Measurements from ENCODE around the gene IQCH.
"Not testable (repeated sequence)": the region's sequence is repeated elsewhere in the genome, so short reads cannot be mapped to it uniquely, and the experiment has no call there.

The IQCH gene

DNA sequence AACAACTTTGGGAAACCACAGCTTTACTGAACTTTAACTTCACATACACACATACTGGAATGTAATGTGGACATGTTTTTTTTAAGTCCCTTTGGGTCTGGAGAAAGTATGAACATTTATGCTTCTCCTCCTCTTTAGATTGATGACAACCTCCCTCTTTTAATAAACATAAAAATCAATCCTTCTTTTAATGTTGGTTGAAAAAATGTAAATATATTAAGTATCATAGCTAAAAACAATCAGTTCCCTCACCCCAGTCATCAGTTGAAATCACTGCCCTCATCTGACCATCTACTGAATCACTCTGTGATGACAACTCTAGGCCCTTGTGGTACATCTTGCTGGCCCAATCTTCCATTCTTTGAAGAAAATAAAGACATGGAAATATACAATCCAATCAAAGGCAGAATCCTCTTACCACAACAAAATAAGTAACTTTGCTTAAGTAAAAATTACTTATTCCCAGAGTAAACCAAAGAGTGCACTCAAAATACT, 6.5 kb upstream of the IQCH start:
- no peak for DNase-seq

DNA sequence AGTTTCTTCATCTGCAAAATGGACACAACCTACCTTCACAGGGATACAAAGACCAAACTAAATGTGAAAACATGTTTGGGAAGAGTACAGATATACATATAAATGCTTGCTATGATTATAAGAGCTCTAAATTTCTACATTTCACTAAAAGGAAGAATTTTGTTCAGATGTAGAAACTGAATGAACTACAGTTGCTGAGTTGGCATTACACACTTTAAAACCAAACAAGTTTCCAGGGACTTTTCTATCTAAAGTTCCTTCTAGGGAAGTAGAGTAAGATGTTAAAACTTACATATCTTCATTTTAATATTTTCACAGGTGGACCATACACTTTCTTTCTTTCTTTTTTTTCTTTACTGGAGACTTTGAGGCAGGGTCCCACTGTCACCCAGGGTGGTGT, 4.8 kb upstream of the IQCH start:
- no peak for DNase-seq

DNA sequence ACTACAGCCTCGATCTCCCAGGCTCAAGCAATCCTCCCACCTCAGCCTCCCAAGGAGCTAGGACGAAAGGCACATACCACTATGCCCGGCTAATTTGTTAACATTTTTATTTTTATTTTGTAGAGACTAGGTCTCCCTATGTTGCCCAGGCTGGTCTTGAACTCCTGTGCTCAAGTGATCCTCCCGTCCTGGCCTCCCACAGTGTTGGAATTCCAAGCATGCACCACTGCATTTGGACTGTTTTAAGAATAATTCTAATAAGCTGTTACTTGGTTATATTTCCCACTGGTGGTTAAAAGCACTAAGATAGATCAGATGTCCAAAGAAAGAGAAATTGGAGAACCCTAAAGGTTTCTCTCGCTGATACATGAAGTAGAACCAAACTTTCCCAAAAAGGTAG, 3.3 kb upstream of the IQCH start:
- no peak for DNase-seq

DNA sequence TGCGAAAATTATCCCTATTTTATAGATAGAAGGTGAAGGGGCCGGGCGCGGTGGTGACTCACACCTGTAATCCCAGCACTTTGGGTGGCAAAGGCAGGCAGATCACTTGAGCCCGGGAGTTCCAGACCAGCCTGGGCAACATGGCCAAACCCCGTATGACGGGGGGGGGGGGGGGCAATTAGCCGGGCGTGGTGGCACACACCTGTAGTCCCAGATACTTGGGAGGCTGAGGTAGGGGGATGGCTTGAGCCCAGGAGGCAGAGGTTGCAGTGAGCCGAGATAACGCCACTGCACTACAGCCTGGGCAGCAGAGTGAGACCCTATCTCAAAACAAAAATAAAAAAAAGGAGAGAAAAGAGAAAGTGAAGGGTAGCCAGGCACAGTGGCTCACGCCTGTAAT, 1.5 kb upstream of the IQCH start:
- DNase-seq = no peak

DNA sequence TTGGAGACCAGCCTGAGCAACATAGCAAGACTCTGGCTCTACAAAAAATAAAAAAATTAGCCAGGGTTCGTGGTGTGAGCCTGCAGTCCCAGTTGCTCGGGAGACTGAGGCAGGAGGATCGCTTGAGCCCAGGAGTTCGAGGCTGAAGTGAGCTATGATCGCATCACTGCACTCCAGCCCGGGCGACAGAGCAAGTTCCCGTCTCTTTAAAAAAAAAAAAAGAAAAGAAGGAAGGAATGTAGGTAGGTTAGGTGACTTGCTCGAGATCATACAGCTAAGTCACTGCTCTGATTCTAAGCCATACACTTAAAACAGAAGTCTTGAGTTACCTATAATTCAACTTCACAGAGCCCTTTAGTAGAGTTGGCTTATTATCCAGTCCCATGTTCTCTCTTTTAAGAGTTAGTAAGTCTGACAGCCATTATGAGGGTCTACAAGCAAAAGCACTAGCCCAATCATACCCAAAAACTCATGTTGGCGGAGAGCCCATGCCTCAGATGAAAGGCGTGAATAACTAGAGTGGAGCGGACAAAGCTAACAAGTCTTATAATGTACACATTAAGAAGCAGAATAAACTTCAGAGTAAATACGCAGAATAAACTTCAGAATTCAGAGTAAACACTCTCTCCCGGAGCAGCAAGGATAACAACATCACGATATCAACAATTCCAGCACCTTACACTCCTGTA, 893 bp upstream of the IQCH start:
- no peak for DNase-seq

DNA sequence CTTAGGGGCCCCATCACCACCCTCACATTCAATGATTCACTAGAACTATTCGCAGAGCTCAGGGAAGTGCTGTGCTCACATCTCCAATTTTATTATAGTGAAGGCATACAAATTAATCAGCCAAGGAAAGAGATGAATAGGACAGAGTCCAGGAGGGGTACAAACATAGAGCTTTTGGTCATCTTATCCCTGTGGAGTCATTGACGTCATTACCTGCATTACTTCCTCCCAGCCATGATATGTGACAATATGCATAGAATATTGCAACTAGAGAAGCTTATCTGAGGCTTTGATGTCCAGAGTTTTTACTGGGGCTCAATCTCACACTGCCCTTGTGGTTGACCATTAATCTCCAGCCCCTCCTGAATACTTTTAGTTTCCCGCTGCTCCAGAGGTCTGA, 1.5 kb downstream of the IQCH start:
- no peak for DNase-seq

DNA sequence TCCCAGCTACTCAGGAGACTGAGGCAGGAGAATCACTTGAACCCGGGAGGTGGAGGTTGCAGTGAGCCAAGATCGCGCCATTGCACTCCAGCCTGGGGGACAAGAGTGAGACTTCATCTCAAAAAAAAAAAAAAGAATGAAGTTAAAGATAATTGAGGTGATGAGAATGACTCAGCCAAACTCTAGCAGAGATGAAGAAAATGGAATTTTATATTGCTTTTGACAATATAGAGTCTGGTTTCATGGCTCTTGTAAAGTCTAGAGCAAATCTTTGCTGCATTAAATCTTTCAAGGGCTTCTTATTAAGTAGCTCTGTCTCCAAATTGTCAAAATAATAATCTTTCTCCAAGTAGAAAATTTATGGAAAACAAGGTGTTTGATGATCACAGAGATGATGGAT, 3.8 kb downstream of the IQCH start:
- DNase-seq = not testable (repeated sequence)

DNA sequence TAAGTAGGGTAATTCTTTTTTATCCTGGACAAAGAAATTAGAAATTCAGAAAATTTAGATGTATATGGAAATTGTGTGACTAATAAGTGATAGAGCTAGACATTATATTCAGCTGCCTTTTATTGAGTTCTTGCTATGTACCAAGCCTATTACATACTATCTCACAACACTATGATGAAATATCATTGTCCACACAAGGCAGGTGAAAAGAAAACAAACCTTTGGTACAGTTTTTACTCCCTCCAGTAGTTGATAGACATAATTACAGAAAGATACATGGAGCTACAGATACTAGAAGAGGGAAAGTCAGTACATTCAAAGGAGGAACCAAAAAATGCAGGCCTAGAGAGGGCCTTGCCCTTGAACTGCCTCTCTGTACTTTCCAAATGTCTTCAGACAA, 4.8 kb downstream of the IQCH start:
- no peak for DNase-seq

DNA sequence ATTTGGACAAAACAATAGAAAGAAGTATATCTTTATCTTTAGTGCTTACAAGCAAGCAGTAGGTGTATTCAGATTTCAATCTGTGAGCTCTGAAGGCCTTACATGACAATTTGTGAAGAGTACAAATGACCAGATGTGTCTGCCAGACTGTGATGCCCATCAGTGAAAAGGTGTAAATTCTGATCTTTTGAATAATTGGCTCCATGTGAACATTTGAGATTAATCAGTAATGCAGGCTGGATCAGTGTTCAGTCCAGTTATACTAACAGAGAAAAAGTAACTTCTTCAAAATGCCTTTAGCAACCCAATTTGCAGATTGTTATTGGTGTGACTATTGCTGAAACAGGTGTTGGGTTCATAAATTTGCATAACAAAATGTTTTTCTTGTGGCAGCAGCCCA, 5.2 kb downstream of the IQCH start:
- no peak for DNase-seq

DNA sequence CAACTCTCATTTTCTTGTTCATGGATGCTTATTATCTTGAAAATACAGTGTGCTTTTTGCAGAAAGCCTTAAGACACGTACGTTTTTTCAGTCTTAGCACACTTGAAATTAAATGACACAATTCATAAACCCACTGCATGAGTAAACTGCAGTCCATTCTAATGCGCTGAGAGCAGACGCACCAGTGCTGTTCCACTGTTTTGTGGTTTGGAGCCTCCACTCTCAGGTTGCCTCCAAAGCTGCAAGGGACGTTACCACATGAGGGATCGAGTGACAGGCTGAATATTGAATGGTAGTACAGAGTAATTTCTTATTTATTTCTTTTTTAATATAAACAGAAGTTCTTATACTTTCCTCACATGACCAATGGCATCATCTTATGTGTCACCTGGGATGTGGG, 12.3 kb downstream of the IQCH start:
- no peak for DNase-seq

DNA sequence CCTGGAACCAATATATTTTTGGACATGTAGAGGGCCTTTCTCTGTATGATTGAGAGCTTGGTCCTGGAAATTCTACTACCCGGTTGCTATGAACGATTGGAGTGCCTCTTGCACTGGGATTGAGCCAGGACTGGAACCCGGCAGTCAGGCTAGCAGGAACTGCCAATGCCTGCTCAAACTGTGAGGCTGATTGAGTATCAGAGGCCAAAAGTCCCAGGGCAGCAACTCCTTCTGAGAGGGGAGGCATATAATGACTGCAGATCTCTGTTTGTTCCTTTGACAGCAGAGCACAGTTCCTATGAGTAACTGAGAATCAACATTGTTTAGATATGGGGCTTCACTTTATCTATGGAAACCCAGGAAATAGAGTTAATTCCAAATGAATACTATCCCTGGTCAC, 12.9 kb downstream of the IQCH start:
- DNase-seq = no peak

DNA sequence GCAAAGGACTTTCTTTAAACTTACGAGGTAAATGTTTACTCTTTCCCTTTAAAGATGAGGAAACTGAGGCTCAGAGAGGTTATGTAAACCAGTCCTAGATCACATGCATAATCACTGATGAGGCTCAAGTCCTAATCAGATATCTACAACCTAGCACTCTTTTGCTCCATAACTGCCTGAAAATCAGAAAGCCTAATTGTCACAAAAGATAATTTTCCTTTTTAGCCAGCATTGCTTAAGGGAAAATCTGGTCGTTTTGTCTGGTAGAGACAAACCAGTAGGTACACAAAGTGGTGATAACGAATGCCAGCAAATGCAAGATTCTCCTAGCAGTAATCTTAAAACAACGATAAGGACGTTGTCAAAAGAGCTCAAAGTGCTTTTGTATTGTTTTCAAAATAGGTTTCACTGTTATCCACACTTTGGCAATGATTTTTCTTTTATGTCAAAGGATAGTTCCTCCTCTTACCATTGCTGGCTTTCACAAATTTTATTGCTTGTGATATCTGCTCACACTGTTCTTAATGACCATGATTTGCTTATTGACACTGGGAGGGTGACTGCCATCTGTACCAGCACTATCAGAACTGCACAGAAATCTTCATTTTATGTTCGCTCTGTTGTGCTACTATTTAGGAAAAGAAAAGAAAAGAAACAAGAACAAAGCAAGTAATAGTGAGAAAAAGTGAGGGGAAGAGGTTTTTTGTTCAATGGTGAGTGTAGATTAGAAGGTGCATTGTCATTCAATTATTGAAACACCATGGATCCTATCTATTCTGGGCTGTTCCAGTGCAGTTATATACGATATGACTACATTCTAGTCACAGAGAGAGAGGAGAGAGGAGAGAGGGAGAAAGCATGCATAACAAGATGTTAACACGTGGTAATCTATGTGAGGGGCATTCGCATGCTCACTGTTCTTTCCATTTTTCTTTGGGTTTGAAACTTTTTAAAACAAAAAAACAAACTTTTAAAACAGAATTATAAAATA, 13.7 kb downstream of the IQCH start:
- DNase-seq = no peak

DNA sequence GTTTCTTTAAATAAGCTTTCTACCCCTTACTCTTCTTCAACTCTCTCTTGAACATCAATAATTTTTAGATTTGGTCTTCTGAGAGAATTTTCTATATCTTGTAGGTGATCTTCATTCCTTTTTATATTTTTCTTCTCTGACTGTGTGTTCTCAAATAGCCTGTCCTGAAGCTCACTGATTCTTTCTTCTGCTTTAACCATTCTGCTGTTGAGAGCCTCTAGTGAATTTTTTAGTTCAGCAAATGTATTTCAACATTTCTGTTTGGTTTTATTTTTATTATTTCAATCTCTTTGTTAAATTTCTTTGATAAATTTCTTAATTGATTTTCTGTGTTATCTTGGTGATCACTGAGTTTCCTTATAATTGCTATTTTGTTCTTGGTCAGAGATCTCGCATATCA, 19.6 kb downstream of the IQCH start:
- DNase-seq = no peak

DNA sequence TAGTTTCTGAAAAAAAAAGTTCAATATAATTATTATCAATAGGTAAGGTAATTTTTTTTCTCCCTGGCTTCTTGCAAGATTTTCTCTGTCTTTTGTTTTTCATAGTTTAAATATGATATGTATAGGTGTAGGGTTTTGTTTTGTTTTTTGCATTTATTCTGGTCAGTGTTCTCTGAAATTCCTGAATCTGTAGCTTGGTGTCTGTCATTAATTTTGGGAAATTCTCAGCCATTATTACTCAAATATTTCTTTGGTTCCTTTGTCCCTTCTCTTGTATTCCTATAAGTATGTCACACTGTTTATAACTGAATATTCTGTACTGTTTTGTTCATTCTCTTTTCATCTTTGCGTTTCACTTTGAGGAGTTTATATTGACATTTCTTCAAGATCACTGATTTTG, 22.1 kb downstream of the IQCH start:
- DNase-seq = no peak

DNA sequence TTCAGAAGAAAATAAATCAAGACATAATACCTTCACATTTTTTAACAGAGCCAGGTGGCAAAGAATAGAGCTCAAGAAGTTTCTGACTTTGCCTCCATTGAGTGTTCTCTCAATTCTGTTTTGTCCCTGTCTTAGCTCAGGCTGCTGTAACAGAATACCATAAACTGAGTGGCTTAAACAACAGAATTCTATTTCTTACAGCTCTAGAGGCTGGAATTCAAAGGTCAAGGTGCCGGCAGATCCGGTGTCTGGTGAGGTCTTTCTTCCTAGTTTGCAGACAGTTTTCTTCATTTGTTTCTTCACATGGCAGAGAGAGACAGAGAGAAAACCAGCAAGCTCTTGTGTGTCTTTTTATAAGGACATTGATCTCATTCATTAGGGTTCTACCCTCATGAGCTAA, 25.6 kb downstream of the IQCH start:
- DNase-seq = no peak

DNA sequence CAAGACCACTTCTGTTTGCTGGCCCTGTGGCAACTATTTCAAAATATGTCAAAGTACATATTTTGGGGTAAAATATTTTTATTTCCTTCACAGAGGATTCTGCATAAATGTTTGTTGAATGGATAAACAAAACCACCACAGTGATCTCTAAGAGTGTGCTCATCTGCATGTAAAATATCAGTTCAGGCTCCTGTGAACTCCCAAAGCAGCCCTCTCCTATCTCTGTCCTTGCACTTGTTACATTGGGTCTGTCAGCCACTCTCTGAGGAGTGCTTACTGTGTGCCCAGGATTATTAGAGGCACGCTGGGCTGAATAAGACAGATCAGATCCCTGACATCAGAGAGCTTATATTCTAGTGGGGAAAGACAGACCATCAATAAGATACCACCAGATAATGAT, 27.1 kb downstream of the IQCH start:
- no peak for DNase-seq

DNA sequence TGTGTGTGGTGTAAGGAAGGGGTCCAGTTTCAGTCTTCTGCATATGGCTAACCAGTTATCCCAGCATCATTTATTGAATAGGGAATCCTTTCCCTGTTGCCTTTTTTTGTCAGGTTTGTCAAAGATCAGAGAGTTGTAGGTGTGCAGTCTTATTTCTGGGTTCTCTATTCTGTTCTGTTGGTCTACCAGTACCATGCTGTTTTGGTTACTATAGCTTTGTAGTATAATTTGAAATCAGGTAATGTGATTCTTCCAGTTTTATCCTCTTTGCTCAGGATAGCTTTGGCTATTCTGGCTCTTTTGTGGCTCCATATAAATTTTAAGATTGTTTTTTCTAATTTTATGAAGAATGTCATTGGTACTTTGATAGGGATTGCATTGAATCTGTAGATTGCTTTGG, 31.0 kb downstream of the IQCH start:
- DNase-seq = not testable (repeated sequence)

DNA sequence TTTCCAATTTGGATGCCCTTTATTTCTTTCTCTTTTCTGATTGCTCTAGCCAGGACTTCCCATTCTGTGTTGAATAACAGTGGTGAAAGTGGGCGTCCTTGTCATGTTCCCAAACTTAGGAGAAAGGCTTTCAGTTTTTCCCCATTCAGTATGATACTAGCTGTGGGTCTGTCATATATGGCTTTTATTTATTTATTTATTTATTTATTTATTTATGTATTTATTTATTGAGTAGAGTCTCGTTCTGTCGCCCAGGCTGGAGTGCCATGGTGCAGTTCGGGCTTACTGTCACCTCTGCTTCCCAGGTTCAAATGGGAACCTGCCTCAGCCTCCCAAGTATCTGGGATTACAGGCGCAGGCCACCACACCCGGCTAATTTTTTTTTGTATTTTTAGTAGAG, 31.8 kb downstream of the IQCH start:
- DNase-seq = not testable (repeated sequence)

DNA sequence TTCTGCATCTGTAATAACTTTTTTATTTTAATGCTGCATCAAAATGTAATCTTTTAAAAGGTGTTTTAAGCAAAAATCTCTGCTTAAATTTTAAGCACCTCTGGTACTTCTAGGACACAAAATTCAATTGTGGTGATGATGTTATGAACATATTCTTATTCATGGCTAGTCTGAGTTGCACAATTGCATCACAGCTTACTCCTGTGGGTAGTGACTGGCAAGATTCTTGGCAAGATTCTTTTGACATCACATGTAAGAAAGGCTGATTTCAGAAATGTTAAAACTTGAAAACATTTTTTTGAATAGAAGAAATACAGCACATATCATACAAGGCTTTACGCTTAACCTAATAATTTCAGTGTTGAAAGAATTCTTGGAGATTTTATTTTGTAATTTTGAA, 35.7 kb downstream of the IQCH start:
- DNase-seq = no peak

DNA sequence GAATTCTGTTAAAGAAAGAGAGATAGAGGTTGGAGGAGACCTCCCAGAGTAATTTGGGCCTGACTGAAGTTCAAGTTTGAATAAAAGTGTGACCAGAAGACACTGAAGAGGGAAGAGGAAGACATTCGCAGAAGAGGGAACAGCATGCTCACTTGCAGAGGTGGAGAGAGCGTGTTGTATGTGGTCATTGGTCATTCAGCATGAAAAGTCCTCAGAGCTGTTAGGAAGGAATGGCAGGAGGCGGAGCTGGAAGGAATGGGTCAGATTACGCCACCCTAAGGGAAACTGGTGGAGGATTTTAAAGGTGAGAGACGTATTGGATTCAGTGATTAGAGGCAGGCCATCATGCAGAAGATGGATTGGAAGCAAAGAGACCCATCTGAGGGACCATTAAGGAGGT, 41.6 kb downstream of the IQCH start:
- no peak for DNase-seq

DNA sequence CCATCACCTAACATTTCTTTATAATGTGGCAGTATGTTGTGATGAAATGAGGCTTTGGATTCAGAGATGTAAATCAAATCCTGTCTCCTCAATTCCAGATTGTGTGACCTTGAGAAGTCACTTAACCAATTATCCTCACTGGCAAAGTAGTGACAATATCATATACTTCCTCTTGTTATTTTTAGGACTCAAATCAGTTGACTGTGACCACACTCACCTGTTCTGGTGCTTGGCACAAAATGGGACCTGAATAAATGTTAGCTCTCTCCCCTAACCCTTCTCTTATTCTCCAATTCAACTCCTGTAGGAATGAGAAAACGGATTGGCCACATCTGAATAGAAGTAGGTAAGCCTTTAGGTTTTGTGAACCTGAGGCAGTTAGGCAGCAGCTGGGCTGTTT, 42.1 kb downstream of the IQCH start:
- no peak for DNase-seq

DNA sequence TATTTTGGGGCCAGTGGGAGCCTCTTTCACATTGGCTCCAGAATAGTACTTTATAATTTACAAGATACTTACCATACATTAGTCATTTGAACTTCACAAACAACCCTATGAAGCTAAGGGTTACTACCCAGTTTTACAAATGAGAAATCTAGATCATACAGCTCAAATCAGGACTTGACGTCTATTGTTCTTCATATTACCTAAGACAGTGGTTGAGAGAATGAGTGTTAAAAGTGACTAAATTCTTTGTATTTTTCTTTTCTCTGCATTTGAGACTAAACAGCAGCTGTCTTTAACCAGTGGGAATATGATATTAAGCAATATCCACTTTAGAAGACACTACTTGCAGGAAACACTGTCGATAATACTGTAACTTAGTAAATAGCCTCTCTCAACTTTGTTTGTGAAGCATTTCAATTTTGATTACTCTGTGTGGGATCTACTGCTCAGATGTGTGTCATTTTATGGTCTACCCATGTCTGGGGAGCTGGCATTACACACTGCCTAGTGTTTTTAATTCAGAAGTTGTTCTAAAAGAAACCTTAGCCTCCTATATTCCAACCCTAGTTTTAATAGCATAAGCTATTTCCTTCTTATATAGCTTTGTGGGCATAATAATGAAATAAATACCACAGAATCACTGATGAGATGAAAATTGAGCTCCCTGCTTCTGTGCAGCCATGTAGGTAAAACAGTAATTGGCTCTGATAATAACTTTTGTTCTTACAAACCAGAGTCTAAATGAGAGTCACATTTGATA, 45.9 kb downstream of the IQCH start:
- no peak for DNase-seq
